ENCODE results near the gene SLC27A6. TPM values are rescaled to one million over a fixed set of nuclear protein-coding genes. Genes with fewer than 3 reads are reported as not detected.

Gene SLC27A6, protein sequence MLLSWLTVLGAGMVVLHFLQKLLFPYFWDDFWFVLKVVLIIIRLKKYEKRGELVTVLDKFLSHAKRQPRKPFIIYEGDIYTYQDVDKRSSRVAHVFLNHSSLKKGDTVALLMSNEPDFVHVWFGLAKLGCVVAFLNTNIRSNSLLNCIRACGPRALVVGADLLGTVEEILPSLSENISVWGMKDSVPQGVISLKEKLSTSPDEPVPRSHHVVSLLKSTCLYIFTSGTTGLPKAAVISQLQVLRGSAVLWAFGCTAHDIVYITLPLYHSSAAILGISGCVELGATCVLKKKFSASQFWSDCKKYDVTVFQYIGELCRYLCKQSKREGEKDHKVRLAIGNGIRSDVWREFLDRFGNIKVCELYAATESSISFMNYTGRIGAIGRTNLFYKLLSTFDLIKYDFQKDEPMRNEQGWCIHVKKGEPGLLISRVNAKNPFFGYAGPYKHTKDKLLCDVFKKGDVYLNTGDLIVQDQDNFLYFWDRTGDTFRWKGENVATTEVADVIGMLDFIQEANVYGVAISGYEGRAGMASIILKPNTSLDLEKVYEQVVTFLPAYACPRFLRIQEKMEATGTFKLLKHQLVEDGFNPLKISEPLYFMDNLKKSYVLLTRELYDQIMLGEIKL
- total RNA-seq (2014; rRNA removed; shearing (Covaris generic)), result 0.32 TPM in 1 of 2 replicates, not detected in the other
- polyA plus RNA-seq (2016; fragmentation: Nextera tagmentation; extraction: Ambion mirVana), result 0.11 TPM in 1 of 2 replicates, not detected in the other

DNA sequence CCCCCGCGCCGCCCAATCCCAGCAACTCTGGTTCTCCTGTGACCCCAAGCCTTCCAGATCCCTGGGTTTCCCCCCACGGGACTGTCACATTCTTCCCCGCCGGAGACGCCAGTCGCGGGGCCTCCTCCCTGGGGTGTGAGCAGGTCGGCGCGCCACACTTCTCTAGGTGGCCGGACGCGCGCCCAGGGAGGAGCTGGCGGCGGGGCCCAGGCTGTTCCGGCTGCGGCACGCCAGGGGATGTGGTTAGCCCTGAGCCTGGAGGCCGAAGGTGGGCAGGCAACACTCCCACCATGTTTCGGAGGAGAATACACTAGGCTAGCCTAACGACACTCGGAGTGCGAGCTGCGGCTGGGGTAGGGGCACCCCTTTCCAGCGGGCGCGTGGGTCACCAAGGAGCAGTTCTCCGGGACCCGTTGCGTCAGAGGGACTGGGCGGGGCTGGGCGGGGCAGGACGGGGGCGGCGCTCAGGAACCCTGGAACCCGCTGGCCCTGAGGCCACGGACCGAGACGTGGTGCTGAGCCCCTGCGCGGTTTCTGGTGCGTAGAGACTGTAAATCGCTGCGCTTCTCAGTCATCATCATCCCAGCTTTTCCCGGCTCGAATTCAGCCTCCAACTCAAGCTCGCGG, at the start of gene SLC27A6:
Gene SLC27A6, plus strand, starts transcription at position 478 of the 627 bp plus-strand sequence. CDS start 650 bp downstream, outside the sequence.
- no peaks in the 10 kb centered on the region for H3K4me1 ChIP-seq (ENCODE audit: insufficient read depth)
- H3K36me3 ChIP-seq (ENCODE audit: low read depth), result no peaks in the 10 kb centered on the region
- no peak within 1 kb of the TSS for H3K4me3 ChIP-seq
- no peaks in the 10 kb centered on the region for H3F3A ChIP-seq (ENCODE audit: insufficient read depth)
- in situ Hi-C loops (cut with MboI), result no loop called here
- no peaks in the 10 kb centered on the region for H4K20me1 ChIP-seq (ENCODE audit: insufficient read depth)
- H3K9me2 ChIP-seq (ENCODE audit: insufficient read depth), result no peaks in the 10 kb centered on the region
- TF ChIP-seq EZH2 (IDR thresholded peaks at IDR 0.05; ENCODE audit: insufficient read depth, poor library complexity, severe bottlenecking) (no peak), EZH2phosphoT487 (IDR thresholded peaks at IDR 0.05; ENCODE audit: insufficient read depth, low read depth) (no peak)
- H3K27ac ChIP-seq, result no peak within 1 kb of the TSS
- 5% methylated on average over 40 to 51 of the region's 51 CpGs for WGBS, 2 experiments (ENCODE audit: low coverage in 1 of 2, low lambda C conversion rate in 2 of 2, missing lambda C conversion rate in 2 of 2)
- no peak within 1 kb of the TSS for H3K9ac ChIP-seq
- no peak within 1 kb of the TSS for H2AFZ ChIP-seq
- no peaks in the 10 kb centered on the region for H3K9me3 ChIP-seq (ENCODE audit: low read depth)
- no peaks in the 10 kb centered on the region for H3K79me2 ChIP-seq (ENCODE audit: insufficient read depth)
- no peak for DNase-seq
- H3K4me2 ChIP-seq (ENCODE audit: unreplicated experiment), result no peak within 1 kb of the TSS
- no peaks in the 10 kb centered on the region for H3K27me3 ChIP-seq (replicated peaks; ENCODE audit: insufficient read depth)

DNA sequence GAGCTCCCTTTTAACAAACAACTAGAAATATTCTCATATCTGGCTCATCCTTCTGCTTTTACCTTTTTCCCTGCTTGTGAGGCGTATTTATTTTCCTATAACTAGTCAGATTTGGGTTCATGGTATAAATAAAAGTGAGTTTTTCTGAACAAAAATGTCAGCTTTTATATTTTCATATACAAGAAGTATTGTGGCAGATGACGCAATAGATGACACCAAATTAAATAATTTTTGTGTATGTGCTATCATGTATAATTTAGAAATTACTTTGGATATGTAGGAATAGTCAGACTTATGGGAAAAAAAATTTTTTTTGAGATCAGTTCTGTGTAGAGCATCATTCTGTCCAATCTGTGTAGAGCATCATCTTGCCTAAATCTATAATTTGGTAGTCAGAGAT, 45.7 kb upstream of the SLC27A6 start:
- in situ Hi-C loops (cut with MboI), result loop anchor here (10.0 kb wide), 1 partner anchor 845 kb away; no protein-coding TSS in a partner anchor
- TF ChIP-seq EZH2 (IDR thresholded peaks at IDR 0.05; ENCODE audit: insufficient read depth, poor library complexity, severe bottlenecking) (no peak), EZH2phosphoT487 (IDR thresholded peaks at IDR 0.05; ENCODE audit: insufficient read depth, low read depth) (no peak)

DNA sequence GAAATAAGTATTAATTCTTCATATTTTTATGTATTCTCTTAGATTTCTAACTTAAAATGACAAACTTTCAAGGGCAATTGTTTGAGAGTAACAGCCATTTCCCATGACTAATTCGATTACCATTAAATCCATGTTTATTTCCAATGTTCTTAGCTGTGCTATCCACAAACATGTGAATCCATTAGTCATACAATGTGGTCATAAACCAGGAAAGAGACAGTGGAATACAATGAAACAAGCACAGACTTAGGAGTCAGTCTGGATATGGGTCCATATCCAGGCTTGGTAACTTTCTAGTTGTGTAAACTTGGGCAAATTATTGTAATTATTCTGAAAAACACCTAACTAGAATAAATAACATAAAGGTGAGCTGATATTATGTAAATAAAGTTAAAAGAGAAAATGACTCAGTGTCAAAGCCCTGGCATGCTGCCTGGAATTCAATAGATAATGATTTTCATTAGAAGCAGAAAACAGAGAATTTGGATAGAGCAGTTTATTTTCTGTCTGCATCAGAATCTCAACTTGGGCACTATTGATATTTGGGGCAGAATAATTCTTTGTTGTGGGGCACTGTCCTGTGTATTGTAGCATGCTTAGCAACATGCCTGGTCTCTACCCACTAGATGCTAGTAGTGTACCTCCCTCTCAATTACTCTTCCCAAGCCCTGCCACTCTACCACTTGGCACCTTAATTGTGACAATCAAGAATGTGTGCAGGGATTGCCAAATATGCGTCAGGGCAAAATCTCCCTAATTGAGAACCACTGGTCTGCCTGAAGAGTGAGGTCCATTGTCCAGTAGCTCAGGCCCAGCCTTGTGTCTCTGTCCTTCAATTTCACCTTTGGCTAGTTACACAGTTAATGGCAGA, 44.7 kb upstream of the SLC27A6 start:
- no peak for TF ChIP-seq EZH2phosphoT487 (IDR thresholded peaks at IDR 0.05; ENCODE audit: insufficient read depth, low read depth)
- TF ChIP-seq EZH2 (IDR thresholded peaks at IDR 0.05; ENCODE audit: insufficient read depth, poor library complexity, severe bottlenecking), result no peak
- 55 to 56% methylated on average over 2 of the region's 2 CpGs for WGBS, 2 experiments (ENCODE audit: low coverage in 1 of 2, low lambda C conversion rate in 2 of 2, missing lambda C conversion rate in 2 of 2)
- peak; percentile 21 for DNase-seq
- Histone ChIP-seq H3K4me1 (ENCODE audit: insufficient read depth) (no peaks in the 10 kb centered on the region), H3K27me3 (replicated peaks; ENCODE audit: insufficient read depth) (no peaks in the 10 kb centered on the region), H3K9me2 (ENCODE audit: insufficient read depth) (no peaks in the 10 kb centered on the region), H2AFZ (no peak overlapping the region), H3K9ac (no peak overlapping the region), H3K4me2 (ENCODE audit: unreplicated experiment) (no peak overlapping the region), H3K9me3 (ENCODE audit: low read depth) (no peaks in the 10 kb centered on the region), H3K79me2 (ENCODE audit: insufficient read depth) (no peaks in the 10 kb centered on the region), H3K36me3 (ENCODE audit: low read depth) (no peaks in the 10 kb centered on the region), H3K4me3 (no peak overlapping the region), H4K20me1 (ENCODE audit: insufficient read depth) (no peaks in the 10 kb centered on the region), H3F3A (ENCODE audit: insufficient read depth) (no peaks in the 10 kb centered on the region), H3K27ac (no peak overlapping the region)
- in situ Hi-C loops (cut with MboI), result no loop called here

More for the DNA sequence above, 45.7 kb upstream of the SLC27A6 start:
- Histone ChIP-seq H3K9me3 (ENCODE audit: low read depth) (no peaks in the 10 kb centered on the region), H3K27ac (no peak overlapping the region), H3K36me3 (ENCODE audit: low read depth) (no peaks in the 10 kb centered on the region), H3K4me2 (ENCODE audit: unreplicated experiment) (no peak overlapping the region), H3K4me1 (ENCODE audit: insufficient read depth) (no peaks in the 10 kb centered on the region), H2AFZ (no peak overlapping the region), H3K9me2 (ENCODE audit: insufficient read depth) (no peaks in the 10 kb centered on the region), H3K4me3 (no peak overlapping the region), H3K79me2 (ENCODE audit: insufficient read depth) (no peaks in the 10 kb centered on the region), H3K9ac (no peak overlapping the region), H3F3A (ENCODE audit: insufficient read depth) (no peaks in the 10 kb centered on the region), H3K27me3 (replicated peaks; ENCODE audit: insufficient read depth) (no peaks in the 10 kb centered on the region), H4K20me1 (ENCODE audit: insufficient read depth) (no peaks in the 10 kb centered on the region)
- no peak for DNase-seq
- 29 to 37% methylated on average over 2 of the region's 2 CpGs for WGBS, 2 experiments (ENCODE audit: low coverage in 1 of 2, low lambda C conversion rate in 2 of 2, missing lambda C conversion rate in 2 of 2)

Measured in GM23248 (cell line).